GM19467 (cell line): ENCODE results near the gene L3MBTL2.

Experiments used
- ATAC-seq: cut with Tn5 transposase; IDR thresholded peaks from one replicate; pipeline ENCODE4 v1.9.1; 2021; ENCODE audit warnings: mild to moderate bottlenecking, moderate library complexity; ENCODE audit not compliant: unreplicated experiment

L3MBTL2 gene

GRCh38 chr22:41264408-41264941, 59.4 kb downstream of the L3MBTL2 start:
- no peak for ATAC-seq

GRCh38 chr22:41267958-41268357, 62.8 kb downstream of the L3MBTL2 start:
- ATAC-seq, result no peak

DNA sequence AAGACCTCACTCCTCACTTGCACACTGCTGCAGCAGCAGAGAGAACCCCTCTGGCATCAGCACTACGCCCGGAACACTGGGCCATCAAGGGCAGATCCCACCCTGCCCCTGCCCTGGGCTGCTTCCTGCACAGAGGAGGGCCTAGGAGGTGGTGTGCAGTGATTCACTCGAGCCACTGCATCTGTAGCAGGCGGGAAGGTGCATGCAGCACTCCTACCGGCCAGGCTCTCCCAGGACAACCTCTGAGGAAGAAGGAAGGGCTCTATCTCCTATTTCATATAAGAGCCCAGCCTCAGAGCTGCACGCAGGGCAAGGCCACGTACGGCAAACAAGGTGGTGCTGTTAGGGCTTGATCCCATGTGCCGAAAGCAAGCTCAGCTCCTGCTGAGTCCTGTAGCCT, 66.7 kb downstream of the L3MBTL2 start:
- no peak for ATAC-seq

DNA sequence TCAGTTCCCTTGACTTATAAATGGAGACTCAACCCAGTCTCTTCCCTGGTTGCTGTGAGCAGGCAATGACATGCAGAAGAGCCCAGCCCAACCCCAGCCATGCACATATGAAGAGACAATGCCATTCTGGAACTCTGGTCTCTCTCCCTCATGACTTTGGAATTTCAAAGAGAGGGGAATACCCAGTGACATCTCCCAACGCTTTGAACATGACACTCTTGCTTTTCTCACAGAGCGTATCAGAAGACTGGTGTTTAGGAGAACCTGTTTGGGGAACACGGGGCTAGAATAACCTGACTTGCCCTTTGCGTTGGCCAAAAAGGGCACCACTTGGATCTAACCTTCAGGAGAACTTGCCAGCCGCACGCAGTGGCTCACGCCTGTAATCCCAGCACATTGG, 68.0 kb downstream of the L3MBTL2 start:
- no peak for ATAC-seq

DNA sequence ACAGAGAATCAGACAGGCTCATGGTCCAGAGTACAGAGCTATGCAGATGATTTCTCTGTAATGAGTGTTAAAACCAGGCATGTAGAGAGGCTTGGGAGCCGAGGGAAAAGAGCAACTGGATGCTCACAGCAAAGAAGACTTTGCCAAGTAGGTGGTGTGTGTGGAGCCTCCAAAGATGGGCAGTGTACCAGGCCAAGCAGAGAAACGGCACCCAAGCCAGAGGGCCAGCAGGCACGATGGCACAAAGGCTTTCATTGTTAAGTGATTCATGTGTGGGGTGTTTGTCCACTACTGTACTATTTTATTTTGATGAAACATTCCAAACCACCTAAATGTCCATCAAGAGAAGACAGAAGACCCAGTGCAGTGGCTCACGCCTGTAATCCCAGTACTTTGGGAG, 69.7 kb downstream of the L3MBTL2 start:
- ATAC-seq, result no peak

DNA sequence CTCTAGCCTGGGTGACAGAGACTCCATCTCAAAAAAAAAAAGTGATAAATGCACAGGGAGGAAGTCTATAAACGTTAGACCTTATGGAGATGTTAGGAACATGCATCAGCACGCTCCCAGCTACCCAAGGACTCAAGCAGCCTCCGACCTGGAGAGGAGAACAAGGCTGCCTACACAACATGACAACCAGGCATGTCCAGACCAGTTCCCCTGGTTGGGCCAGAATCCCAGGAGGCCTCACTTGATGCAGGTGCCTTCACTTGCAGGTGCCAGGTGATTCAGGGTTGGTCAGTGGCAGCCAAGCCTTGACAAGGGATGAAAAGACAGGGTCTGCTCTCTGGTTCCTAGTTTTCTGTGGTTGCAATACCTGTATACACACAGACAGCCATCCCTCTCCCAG, 75.0 kb downstream of the L3MBTL2 start:
- ATAC-seq, result no peak

DNA sequence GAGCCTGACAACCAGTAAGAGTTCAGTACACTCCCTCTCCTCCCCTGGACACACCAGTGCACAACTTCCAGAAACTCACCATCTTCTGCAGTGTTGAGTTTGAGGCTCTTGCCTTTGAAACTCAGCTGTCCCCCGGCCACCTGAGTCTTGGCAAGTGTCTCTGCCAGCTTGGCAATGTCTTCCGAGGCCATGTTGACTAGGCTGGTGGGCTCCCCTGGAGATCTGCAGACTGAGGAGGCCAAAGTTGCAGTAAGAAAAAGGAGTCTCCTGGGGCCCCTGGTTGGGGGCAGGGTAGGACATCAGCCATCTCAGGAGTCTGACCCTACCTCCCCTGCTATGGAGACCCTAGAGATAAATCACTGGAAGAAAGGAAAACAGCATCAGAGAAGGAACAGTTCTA, 75.7 kb downstream of the L3MBTL2 start:
- no peak for ATAC-seq
